NOMO-1 treated with dmso at 0.1 percent for 144 hours (cell line): ENCODE data around the gene CCL7.
"Not testable (repeated sequence)": the region's sequence is repeated elsewhere in the genome, so short reads cannot be mapped to it uniquely, and the experiment has no call there.

Source experiments
- DNase-seq: peaks from one replicate; lab custom pipeline; 2025; ENCODE audit not compliant: unreplicated experiment; lab: John Stamatoyannopoulos, UW

The CCL7 gene

GRCh38 chr17:34269969-34270368, at the start of gene CCL7:
Gene CCL7 (plus strand): TSS chr17:34270221. CDS start chr17:34270291, 70 bp downstream.
- DNase-seq: no peak

- no peak for DNase-seq
Observed at GRCh38 chr17:34220752-34221395, 49.1 kb upstream of the CCL7 start.

DNA sequence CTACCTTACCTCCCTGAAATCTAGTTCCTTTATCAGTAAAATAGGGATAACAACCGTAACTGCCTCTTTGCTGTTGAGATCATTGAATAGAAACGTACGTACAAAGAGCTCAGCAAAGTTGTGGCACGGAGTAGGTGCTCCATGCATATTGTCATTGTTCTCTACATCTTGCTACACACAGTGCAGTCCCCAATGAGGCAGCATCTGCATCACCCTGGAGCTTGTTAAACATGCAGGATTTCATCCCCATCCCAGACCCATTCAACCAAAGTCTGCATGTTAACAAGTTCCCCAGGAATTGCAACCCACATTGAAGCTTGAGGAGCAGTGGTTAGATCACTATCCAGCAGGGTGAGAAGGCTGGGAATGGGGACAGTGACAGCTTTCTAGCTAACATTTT, 48.6 kb upstream of the CCL7 start:
- DNase-seq: no peak

- no peak for DNase-seq
Observed at GRCh38 chr17:34222722-34223497, 47.1 kb upstream of the CCL7 start.

DNA sequence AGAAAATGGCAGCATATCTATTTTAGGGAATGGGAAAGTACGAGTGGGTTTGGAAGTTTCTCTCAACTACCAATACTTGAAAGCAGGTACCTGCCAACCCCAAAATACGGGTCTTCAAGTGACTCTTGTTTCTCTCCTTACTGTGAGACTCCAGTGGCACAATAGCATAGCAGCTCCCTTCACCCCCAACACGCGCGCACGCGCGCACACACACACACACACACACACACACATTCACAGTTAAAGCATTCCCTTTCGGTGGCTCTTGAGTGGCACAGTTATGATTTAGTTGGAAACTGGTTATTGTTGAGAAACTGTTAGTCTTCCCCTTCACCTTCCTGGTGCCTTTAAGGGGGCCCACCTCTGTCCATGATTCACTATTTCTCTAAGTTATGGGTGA, 45.0 kb upstream of the CCL7 start:
- no peak for DNase-seq

DNA sequence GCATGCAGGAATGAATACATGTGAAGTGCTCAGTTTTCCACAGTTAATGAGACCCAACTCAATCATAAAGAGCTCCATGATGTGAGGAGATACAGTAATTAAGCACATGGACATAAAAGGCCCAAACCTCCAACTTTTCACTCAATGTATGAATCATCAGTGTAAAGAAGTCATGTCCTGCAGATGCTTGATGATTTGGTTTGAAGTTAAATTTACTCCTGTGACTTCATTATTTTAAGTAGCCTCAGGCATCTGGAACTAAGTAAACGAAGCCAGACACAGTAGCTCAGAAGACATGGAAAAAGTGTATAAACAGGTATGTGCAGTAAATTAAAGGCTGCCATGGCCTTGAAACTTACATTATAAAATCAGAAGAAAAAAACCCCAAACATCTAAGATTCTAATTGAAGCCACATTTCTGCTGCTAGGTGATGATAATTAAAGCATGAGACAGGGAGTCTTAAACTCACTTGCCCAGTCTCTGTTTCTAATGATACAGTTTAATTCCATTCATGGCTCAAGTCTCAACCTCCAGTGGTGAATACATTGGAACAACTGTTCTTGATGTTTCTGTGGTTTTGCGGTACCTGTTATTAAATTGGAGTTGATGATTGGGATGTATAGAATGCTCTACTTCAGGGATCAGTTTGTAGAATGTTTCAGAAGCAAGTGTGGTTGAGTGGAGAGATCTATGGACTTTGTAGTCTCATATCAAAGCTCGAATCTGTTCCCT, 43.8 kb upstream of the CCL7 start:
- DNase-seq: no peak

DNA sequence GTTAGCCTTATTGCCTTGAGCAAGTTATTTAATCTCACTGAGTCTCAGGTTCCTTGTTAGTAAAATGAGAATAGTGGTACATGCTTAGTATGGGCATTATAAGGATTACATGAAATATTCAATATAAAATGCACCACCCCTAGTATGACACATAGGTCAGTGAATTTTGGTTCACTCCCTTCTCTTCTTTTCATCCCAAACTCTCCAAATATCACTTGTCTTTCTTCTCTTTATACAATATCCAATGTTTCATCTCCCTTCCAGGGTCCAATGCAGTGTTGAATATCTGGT, 43.3 kb upstream of the CCL7 start:
- DNase-seq: no peak

GRCh38 chr17:34227293-34227692, 42.7 kb upstream of the CCL7 start:
- not testable (repeated sequence) for DNase-seq

DNA sequence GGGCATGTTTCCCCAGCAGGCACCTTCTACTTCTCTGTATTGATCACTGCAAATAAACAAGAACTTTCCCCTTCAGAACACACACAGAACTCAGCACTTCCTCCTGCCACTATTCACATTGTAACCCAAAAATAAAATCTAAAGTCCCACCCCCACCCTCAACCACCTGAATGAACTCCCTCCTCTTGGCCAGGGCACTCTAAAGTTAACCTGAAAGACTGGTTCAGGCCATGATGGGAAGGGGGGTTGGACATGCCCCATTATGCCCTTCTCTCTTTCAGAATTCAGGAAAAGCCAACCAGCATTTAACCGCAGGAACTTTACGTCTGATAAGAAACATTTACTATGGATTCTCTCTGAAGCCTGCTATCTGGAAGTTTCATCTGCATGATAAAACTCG, 42.3 kb upstream of the CCL7 start:
- DNase-seq: no peak

GRCh38 chr17:34228781-34229180, 41.2 kb upstream of the CCL7 start:
- no peak for DNase-seq

GRCh38 chr17:34230342-34230741, 39.7 kb upstream of the CCL7 start:
- no peak for DNase-seq

GRCh38 chr17:34234616-34235015, 35.4 kb upstream of the CCL7 start:
- DNase-seq: no peak

GRCh38 chr17:34235389-34236028, 34.5 kb upstream of the CCL7 start:
- peak; percentile 45 for DNase-seq

DNA sequence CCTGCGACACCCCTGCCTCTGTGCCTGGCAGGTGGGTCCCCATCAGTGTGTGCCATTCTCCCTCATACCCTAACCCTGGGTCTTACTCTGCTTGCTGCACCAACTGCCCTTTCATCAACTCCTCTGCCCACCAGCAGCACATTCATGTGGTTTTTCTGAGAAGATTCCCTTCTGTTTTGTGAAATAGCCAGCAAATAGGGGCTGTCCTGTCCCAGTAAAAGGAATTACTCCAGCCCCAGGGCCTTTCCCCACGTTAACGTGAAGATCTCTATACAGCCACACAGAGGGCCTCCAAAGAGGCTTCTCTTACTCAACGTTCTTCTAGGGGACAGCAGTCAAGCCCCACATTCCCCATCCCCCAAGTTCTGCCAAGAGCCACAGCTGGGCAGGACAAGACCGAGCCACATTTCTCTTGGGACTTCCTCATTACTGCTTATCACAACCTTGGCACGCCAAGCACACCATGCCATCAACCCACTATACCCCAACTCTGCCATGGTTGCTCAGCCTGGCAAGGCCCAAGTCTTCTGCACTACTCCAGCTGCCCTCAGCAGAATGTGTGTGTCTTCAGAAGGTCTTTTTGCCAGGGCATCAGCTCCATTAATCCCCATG, 33.6 kb upstream of the CCL7 start:
- DNase-seq: peak; percentile 14

GRCh38 chr17:34237458-34237857, 32.6 kb upstream of the CCL7 start:
- no peak for DNase-seq

GRCh38 chr17:34241062-34241461, 29.0 kb upstream of the CCL7 start:
- DNase-seq: no peak

- DNase-seq: peak; percentile 88
Observed at GRCh38 chr17:34242587-34243363, 27.2 kb upstream of the CCL7 start.

DNA sequence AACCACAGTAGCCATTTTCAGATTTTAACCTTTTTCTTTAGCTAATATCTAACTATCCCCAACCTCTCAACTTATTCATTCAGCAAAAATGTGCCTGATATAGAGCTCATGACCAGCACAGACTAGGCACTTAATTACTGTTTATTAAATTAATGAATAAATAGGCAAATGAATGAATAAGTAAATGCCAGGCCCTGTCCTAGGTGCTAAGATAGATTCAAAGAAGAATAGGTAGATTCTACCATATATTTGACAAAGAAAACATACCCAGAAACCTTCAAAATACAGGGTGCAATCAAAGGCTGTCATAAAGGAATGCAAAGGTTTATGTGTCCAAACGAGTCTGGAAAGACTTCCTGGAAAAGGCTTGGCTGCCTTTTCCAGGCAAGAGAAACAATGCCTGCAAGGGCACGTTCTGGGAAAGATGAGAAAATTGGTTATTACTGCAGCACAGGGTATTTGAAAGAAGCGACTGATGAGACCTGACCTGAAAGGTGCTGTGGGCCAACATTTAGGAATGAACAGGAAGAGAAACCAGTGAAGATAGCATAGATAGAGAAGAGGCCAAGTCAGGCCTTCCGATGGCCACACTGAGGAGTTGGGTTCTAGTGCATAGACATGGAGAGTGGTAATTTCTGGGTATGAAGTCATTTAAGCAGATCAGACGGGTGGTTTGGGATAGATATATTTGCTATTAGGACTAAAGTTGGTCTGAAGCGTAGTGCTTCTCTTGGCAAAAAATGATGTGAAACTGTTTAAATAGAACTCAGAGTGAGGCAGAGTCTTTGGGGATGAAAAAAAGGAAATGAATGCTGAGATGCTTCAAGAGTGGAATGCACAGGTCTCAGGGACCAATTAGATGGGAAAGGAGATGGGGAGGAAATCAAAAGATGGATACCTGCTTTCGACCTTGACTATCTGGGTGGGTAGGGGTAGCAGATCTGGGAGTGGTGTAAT, 26.4 kb upstream of the CCL7 start:
- no peak for DNase-seq

GRCh38 chr17:34245351-34245905, 24.6 kb upstream of the CCL7 start:
- DNase-seq: no peak
